ENCODE data around the gene LPIN3.

Gene LPIN3

DNA sequence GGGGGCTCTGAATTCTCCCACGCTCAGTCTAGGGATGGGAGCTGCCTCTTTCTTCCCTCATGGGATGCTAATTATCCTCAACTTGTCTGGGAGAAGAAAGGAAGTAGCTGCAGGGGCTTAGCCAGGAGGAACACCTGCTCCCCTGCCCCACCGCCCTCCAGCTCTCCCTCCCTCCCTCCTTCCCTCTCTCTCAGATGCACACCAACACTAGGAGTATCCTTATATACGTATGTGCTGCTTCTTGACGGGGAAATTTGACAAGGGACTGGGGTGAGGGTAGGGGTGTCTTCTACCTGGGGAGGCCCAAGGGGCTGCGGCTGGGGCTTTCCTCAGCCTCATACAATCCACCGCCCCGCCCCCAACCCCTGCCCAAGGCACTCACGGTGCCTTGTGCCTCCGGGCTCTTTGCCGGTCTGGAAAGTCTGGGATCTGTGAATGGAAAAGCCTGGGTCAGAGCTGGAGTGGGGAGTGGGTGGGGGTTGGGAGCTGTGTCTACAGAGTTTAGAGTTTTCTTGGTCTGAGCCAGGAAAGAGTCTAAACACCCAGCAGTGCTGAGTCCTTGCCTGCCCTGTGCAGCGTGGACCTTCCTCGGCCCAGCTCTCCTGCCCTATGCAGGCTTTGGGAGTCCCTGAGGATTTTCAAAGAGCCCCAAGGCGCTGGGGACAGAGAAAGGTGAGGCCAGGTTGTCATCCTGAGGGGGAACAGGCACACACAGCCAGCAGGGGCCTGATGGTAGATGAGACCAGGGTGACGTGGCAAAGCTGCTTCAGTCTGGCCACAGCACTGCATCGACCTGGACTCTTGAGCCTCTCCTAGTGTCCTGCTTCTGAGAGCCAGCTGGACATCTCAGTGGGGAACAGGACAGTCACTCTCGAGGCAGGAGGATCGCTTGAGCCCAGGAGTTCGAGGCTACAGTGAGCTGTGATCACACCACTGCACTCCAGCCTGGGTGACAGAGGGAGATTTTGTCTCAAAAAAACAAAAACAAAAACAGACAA is 55.3 kb downstream of the LPIN3 start:
- no peak for DNase-seq

GRCh38 chr20:41398408-41398807 is 57.8 kb downstream of the LPIN3 start:
- no peak for DNase-seq

DNA sequence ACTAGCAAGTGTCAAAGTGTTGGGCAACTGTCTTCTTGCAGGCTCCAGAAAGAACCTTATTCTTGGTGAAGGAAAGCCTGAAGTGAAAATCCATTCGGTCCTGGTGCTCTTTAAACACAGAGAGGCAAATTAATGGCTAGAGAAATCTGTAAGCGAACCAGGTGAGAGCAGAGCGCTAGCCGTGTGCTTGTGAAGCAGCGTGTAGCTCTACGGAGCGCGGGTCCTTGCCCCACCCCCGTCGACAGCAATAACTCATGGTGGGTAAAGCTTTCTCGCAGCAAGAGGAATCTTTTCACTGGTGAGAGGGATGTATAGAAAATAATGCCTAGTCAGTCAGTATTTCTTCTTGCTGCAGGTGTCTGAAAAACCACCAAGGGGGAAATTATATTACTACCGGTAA is 63.0 kb downstream of the LPIN3 start:
- DNase-seq = no peak

GRCh38 chr20:41405436-41405835 is 64.8 kb downstream of the LPIN3 start:
- no peak for DNase-seq

DNA sequence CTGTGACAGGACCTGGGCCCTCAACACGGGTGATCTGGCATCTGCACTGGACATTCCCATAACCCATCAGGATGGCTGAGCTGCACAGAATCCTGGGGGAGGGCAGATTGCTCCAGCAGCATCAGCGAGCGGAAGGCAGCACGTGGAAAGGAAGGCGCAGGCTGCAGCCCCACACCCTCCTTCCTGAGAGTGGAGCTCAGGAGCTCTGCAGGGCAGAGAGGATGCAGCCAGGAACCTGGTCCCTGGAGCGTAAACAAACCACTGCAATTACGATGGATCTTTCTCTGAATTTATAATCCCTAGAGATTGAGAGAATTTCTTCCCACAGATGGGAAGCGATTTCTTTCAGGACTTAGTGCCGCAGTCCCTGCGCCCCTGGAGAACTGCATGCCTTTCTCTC is 65.7 kb downstream of the LPIN3 start:
- no peak for DNase-seq

DNA sequence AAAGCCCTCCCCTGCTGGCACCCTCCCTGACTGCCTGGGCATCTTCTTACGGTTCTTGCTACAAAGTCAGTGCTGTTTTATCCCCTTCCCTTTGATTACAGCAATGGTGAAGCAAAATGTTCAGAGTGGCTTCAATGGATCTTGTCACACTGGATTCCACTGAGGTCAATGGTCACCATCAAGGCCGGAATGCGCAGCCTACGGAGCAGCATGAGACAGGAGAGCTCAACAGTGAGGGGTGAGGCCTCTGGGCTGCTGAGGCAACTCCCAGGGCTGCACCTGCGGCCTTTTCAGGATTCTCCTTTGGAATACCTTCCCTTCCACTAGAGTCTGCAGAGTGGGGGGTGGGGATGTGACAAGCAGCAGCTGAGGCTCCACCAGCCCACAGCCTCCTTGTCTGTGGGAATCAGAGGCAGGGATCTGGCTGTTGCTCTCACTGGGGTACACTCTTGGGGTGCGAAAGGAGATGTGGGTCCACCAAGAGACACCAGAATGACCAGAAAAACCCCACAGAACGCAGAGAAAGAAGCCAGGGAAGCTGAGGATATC is 66.3 kb downstream of the LPIN3 start:
- no peak for DNase-seq

- DNase-seq = no peak
Observed at GRCh38 chr20:41407607-41408006, 67.0 kb downstream of the LPIN3 start.

DNA sequence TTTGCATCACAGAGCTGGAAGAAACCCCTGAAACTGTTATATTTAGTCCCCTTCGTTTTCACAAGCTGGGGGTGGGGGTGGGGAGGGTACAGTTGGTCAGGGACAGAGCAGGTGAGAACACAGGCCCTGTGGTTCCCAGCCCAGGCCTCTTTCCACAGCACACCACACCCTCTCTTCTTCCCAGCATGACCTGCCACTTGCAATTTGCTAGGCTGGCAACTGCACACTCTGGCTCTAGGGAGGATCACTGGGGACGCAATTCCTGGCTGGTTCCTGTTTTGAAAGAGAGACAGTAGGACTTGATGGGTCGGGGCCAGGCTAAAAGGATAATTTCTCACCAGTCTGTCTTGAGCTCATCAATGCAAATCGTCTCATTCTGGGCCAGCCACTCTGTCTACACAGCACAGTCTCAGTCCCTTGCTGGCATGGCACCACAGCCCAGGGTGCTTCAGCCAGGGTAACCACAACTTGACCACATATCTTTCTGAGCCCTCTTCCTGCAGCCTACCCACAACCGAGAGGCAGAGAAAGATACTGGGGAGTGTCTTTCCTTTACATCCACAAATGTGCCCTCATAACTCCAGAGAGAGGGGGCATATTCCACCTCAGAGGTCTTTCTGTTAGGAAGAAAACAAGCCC is 67.7 kb downstream of the LPIN3 start:
- no peak for DNase-seq

DNA sequence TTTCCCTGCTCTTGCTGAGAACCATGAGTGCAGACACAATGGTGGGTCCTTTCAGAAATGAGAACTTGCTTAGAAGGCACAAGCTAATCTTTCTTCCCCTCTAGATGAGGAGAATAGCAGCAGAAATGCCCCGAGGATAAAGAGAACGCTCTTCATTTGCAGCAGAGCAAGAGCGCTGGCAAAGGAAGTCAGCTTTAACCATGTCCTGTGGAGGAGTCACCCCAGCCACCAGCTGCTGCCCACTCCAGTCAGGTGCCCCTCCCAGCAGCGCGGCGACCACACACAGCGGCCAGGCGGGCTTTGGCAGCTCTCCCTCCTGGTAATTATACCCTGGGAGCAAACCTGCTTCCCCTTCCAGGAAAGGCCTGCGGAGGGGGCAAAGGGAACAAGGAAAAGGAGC is 68.4 kb downstream of the LPIN3 start:
- DNase-seq = no peak

All from NCI-H510A (cell line).